HG02943 (cell line): ENCODE measurements around the gene C1orf159.
"Not testable (repeated sequence)": the region's sequence is repeated elsewhere in the genome, so short reads cannot be mapped to it uniquely, and the experiment has no call there.

Experiments
- ATAC-seq: cut with Tn5 transposase; IDR thresholded peaks from one replicate; pipeline ENCODE4 v1.9.1; 2021; ENCODE audit warnings: mild to moderate bottlenecking, low read depth, moderate library complexity; ENCODE audit not compliant: unreplicated experiment

The C1orf159 gene

DNA sequence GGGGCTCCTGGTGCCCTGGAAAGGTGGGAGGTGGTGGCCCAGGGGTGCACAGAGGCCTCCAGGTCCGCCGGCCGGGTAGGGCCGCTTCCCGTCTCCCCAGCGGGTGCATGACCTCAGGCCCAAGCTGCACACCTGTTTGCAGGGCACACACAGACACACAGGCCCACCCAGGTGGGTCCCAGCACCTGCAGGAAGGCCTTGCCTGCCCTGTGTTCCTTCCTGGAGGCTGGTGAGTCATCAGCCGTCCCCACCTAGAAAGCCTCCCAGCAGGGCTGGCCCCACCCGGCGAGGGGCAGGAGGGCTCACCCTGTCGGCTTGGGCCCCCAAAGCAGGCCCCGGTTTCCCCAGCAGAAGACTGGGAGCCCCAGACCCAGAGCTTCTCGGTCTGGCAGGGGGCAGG is 34.2 kb upstream of the C1orf159 start:
- no peak for ATAC-seq

- no peak for ATAC-seq
Measured at GRCh38 chr1:1149416-1149815, 33.5 kb upstream of the C1orf159 start.

DNA sequence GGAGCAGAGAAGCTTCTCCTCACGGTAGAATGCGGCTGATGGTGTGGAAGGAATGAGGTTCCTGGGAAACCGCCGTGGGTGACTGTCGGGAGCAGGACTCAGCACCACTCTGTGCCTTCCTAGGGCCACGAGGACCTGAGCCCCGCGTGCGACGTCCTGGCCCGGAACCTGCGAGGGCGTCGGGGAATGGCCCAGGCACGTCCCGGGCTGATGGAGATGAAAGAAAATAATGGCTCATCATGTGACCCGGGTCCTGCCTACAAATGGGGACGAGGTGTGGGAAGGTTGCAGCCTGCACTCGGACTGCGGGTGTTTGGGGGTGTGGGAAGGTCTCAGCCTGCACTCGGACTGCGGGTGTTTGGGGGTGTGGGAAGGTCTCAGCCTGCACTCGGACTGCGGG is 32.7 kb upstream of the C1orf159 start:
- no peak for ATAC-seq

- ATAC-seq: no peak
Measured at GRCh38 chr1:1148061-1148460, 32.2 kb upstream of the C1orf159 start.

GRCh38 chr1:1146596-1146995 is 30.7 kb upstream of the C1orf159 start:
- ATAC-seq: no peak

- no peak for ATAC-seq
Measured at GRCh38 chr1:1146026-1146425, 30.1 kb upstream of the C1orf159 start.

DNA sequence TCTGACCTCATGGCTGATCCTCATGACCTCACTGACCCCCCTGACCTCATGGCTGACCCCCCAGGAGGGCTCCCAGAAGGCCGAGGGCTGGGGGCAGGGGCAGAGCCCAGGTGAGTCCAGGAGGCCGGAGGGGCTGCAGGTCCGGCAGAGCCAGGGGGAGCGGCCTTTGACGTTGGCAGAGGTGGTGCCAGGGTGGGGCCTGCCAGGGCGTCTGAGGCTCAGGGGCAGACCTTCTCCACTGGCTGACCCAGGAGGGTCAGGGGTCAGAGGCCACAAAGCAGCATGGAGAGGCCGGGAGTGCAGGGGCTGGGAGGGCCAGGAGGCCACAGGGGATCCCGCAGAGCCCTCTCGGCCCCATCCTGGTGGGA is 29.6 kb upstream of the C1orf159 start:
- no peak for ATAC-seq

DNA sequence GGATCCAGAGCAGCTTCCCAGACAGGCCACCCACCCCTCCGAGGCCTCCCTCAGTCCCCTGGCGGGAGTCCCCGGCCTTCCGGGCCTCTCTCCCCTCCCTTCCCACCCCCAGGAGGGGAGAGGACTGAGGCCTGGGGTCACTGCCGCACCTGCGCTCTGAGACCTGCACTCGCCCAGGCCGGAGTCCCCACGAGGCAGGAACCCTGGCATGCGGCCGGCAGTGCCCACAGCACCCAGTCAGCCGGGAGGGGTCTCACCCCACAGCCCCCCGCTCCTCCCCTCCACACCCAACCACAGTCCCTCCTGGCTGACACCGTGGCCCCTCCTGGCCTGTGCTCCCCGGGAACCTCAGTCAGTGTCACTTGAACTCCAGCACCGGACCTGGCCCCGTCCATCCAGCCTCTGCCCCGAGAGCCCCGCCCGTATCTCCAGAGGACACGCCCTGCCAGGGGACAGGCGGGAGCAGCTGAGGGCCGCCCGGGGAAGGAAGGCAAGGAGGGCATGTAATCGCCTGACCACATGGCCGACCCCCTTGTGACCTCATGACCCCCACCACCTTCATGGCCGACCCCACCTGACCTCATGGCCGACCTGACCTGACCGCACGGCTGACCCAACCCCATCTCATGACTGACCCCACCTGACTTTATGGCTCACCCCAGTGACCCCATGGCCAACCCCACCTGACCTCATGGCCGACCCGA is 29.1 kb upstream of the C1orf159 start:
- ATAC-seq: no peak

GRCh38 chr1:1144122-1144842 is 28.4 kb upstream of the C1orf159 start:
- no peak for ATAC-seq

GRCh38 chr1:1143636-1144035 is 27.7 kb upstream of the C1orf159 start:
- no peak for ATAC-seq

DNA sequence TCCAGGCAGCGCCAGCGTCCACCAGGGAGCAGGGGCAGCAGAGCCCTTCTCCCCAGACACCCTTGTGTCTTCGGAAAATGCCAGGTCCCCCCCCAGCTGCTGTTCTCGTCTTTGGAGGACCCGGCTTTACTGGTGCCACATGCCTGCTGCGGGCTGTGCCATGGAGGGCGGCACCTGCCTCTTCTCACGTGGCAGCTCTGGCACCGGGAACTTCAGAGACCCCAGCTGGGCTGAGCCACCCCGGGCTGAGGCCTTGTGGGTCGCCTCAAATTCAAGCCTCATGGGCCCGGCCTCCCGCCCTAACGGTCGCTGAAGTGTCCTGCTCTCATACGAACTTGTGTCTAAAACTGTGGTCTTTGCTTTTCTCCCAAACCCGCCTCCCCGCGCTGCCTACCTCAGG is 27.0 kb upstream of the C1orf159 start:
- ATAC-seq: no peak

- ATAC-seq: not testable (repeated sequence)
Measured at GRCh38 chr1:1142352-1142751, 26.5 kb upstream of the C1orf159 start.

GRCh38 chr1:1141911-1142250 is 26.0 kb upstream of the C1orf159 start:
- ATAC-seq: no peak

DNA sequence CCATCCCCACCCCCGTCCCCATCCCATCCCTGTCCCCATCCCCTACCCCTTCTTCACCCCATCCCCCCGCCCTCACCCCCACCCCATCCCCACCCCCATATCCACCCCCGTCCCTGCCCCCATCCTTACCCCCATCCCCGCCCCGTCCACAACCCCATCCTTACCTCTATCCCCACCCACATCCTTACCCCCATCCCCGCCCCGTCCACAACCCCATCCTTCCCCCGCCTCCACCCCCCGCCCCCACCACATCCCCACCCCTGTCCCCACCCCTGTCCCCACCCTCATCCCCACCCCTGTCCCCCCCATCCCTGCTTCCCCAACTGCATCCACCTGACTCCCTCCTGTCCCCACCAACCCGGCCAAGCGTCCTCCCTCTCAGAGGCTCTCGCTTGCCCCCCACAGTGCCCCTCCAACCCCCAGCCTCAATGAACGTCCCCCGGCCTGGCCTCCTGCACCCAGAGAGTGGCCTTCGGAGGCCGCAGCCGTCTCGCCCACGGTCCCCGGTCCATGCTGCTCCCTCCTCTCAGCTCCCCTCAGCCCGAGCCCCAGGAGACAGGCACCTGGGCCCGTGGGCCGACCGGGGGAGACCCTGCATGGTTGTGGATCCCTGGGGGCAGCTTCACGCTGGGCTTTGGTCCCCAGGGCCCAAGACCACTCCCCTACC is 25.5 kb upstream of the C1orf159 start:
- no peak for ATAC-seq

DNA sequence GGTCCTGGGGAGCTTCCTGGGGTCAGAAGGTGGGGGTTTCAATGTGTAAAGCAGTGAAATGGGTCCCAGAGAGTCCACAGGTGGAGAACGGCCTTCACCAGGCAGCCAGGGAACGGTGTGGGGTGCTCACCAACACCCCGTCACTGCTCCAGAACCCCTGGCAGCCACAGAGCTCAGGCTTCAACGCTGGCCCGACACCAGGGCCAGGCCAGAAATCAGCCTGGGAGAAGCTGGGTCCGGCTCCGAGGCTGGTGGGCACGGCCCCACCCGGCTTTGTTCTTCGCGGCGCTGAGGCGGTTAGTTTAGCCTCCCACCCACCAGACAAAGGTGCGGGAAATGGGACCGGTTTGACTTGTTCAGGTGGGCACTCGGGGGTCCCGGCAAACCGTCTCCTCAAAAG is 24.8 kb upstream of the C1orf159 start:
- ATAC-seq: no peak

GRCh38 chr1:1137256-1138045 is 21.6 kb upstream of the C1orf159 start:
- no peak for ATAC-seq

DNA sequence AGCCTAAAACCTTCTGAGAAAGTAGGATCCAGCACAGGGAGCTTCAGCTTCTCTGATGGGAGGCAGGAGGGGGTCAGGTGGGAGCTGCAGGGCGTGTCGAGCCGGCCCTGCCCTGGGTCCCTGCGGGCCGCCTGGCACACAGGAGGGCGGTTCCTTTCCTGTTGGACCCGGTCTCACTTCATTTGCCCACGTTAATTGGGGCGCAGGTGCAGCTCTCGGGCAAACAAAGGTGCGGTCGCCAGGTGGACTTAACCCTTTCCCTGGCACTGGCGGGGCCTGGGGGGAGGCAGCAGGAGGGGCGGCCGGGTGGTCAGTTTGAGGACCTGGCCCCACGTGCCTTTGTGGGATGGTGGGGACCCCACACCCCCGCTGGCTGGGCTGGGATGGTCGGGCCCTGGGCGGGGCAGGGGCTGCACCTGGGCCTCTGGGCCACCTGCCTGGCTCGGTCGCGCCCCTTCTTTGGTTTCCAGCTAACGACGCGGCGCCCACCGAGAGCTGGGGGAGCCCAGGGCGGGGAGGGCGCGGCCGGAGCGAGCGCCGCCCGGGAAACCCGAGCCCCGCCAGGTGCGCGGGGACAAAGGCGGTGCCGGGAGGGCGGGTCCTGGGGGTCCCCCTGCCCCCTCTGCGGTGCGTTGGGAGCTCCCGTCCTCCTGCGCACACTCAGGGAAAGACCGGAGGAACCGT is 20.8 kb upstream of the C1orf159 start:
- no peak for ATAC-seq

DNA sequence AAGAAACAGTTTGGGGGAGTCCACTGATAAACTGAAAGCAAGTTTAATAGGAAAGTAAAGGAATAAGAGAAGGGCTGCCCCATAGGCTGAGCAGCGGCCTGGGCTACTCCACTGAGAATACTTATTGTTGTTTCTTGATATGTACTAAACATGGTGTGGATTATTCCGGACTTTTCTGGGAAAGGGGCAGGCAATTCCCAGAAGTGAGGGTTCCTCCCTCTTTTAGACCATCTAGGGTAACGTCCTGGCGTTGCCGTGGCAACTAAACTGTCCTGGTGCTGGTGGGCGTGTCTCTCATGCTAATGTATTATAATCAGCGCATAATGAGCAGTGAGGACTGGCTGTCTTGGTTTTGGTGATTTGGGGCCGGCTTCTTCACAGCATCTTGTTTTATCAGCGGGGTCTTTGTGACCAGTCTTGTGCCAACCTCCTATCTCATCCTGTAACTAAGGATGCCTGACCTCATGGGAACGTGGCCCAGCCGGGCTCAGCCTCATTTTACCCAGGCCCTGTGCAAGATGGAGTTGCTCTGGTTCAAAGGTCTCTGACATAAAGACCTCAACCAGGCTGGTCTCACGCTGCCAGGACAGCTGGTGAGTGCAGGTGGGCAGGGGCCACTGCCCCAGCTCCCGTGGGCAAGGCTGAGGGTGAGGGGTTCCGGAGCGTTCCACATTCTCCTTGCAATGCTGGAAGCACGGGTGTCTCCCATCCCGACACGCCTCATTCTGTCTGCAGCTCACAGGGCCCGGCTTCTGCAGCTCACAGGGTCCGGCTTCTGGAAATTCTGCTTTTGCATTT is 19.6 kb upstream of the C1orf159 start:
- ATAC-seq: no peak

- ATAC-seq: no peak
Measured at GRCh38 chr1:1134300-1134970, 18.5 kb upstream of the C1orf159 start.
